ENCODE data around the gene ZFP92.

DNA sequence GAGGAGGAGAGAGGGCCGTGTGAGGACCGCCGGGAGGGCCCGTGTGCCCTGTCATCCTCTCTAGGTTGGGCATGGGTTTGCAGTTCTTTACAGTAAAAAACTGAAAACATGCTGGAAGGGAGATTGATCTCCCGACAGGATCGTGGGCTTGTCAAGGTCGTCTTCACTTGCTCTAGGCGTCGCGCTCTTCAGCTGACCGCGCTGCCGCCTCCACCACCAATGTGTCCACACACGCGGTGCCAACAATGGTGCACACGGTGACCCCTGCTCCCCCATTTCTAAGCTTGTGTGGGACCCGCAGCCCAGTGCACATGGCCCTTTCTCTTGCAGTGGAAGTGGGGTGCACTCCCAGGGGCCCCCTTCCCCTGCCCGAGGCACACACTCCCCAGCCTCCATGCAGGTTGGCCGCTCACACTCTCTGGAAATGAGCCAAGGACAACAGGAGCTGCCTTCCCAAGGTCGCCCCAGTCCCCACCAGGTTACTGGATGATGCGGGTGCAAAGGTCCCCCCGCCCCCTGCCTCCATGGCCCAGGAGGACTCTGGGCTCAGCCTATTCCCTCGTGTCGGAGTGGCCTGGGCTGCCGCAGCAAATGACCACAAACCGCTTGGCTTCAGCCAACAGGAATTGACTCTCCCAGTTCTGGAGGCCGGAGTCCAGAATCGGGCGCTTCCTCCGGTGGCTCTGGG, 1.7 kb upstream of the ZFP92 start:
- TF ChIP-seq, protein P1, sequence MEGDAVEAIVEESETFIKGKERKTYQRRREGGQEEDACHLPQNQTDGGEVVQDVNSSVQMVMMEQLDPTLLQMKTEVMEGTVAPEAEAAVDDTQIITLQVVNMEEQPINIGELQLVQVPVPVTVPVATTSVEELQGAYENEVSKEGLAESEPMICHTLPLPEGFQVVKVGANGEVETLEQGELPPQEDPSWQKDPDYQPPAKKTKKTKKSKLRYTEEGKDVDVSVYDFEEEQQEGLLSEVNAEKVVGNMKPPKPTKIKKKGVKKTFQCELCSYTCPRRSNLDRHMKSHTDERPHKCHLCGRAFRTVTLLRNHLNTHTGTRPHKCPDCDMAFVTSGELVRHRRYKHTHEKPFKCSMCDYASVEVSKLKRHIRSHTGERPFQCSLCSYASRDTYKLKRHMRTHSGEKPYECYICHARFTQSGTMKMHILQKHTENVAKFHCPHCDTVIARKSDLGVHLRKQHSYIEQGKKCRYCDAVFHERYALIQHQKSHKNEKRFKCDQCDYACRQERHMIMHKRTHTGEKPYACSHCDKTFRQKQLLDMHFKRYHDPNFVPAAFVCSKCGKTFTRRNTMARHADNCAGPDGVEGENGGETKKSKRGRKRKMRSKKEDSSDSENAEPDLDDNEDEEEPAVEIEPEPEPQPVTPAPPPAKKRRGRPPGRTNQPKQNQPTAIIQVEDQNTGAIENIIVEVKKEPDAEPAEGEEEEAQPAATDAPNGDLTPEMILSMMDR (IDR thresholded peaks at IDR 0.05 in 8 of 11, conservative IDR thresholded peaks at IDR 0.05 in 3 of 11), result no peak
- no peak for TF ChIP-seq POLR2AphosphoS5 (IDR thresholded peaks at IDR 0.05)
